ENCODE data around the gene DEFB124. TPM values are rescaled to one million over a fixed set of nuclear protein-coding genes. Genes with fewer than 3 reads are reported as not detected.
"Not testable (repeated sequence)": the region's sequence is repeated elsewhere in the genome, so short reads cannot be mapped to it uniquely, and the experiment has no call there.

Gene DEFB124, protein sequence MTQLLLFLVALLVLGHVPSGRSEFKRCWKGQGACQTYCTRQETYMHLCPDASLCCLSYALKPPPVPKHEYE
- total RNA-seq, result not detected

GRCh38 chr20:31474758-31475427, at the start of gene DEFB124, which contains the start of gene REM1:
DEFB124 (minus strand) TSS chr20:31475127; CDS start chr20:31473013, 2,114 bp downstream.
REM1 (plus strand) TSS chr20:31475288; CDS start chr20:31476446, 1,158 bp downstream.
- TF ChIP-seq CTCF (IDR thresholded peaks at IDR 0.05) (no peak), POLR2A (IDR thresholded peaks at IDR 0.05) (no peak)
- intact Hi-C loops (cut with DNase I; ENCODE audit: low total_unique reads), result no loop called here
- peak in 1 of 2 donors; percentile 88 for DNase-seq (ENCODE audit: low spot score in 2 of 2)
- WGBS, 2 donors, result 7 to 13% methylated on average over 20 to 24 of the region's 33 CpGs
- peak within 1 kb of the TSS; percentile 4 for H3K4me3 ChIP-seq (ENCODE audit: low read depth, poor library complexity, severe bottlenecking)

DNA sequence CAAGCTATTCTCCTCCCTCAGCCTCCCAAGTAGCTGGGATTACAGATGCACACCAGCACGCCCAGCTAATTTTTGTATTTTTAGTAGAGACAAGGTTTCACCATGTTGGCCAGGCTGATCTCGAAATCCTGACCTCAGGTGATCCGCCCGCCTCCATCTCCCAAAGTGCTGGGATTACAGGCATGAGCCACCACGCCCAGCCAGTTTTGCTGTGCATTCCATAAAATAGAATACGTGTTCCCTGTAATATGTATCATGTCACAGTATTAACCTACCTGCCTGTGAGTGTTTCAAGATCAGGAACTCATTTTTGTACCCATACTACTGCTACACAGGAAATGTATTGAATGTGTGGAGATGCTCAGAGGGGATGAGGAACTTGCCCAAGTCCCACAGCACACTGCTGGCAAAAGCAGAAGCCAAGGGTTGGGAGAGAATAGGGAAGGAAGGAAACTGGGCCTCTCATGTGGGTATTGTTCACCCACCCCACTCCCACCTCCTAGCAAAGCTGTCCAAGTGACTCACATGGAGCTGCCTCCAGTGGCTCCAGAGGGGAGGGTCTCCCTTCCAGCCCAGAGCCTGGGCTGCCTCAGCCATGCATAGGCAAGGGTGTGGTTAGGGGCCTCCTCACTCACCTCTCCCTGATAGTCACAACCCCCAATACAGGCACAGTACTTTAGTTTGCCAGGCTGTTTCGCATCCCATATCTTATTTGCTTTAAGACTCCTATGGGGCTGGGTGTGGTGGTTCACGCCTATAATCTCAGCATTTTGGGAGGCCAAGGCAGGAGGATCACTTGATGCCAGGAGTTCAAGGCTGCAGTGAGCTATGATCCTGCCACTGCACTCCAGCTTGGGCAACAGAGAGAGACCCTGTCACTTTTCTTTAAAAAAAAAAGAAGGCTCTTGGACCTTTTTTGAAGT, 48.7 kb upstream of the DEFB124 start:
- peak in 1 of 2 donors; percentile 54 for DNase-seq (ENCODE audit: low spot score in 2 of 2)
- TF ChIP-seq CTCF (IDR thresholded peaks at IDR 0.05), result no peak
- TF ChIP-seq POLR2A (IDR thresholded peaks at IDR 0.05), result no peak
- 85 to 93% methylated on average over 8 of the region's 8 CpGs for WGBS, 2 donors
- no peak overlapping the region for H3K4me3 ChIP-seq (ENCODE audit: low read depth, poor library complexity, severe bottlenecking)
- intact Hi-C loops (cut with DNase I; ENCODE audit: low total_unique reads), result no loop called here

- no peak overlapping the region for H3K4me3 ChIP-seq (ENCODE audit: low read depth, poor library complexity, severe bottlenecking)
- WGBS, 2 donors, result 76 to 78% methylated on average over 6 of the region's 6 CpGs
- TF ChIP-seq POLR2A (IDR thresholded peaks at IDR 0.05) (no peak), CTCF (IDR thresholded peaks at IDR 0.05) (no peak)
Measured at GRCh38 chr20:31522731-31523130, 47.8 kb upstream of the DEFB124 start.

DNA sequence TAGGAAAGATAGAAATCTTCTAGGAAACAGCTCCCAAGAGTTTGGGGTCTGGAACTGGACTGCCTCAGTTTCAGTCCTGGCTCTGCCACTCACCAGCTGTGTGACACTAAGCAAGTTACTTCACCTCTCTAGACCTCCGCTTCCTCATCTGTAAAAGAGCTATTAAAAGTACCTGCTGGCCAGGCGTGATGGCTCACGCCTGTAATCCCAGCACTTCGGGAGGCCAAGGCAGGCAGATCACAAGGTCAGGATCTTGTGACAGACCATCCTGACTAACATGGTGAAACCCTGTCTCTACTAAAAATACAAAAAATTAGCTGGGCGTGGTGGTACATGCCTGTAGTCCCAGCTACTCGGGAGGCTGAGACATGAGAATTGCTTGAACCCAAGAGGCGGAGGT, 46.3 kb upstream of the DEFB124 start:
- 73 to 81% methylated on average over 7 of the region's 7 CpGs for WGBS, 2 donors
- DNase-seq (ENCODE audit: low spot score in 2 of 2); intact Hi-C loops (cut with DNase I; ENCODE audit: low total_unique reads); H3K4me3 ChIP-seq (ENCODE audit: low read depth, poor library complexity, severe bottlenecking): not testable (repeated sequence)

More at GRCh38 chr20:31522731-31523130, 47.8 kb upstream of the DEFB124 start:
- intact Hi-C loops (cut with DNase I; ENCODE audit: low total_unique reads), result no loop called here
- DNase-seq (ENCODE audit: low spot score in 2 of 2), result no peak

GRCh38 chr20:31517373-31517772, 42.4 kb upstream of the DEFB124 start:
- intact Hi-C loops (cut with DNase I; ENCODE audit: low total_unique reads), result no loop called here
- no peak for TF ChIP-seq CTCF (IDR thresholded peaks at IDR 0.05)
- TF ChIP-seq POLR2A (IDR thresholded peaks at IDR 0.05), result no peak
- peak; percentile 67 to 89 for DNase-seq (ENCODE audit: low spot score in 2 of 2)
- H3K4me3 ChIP-seq (ENCODE audit: low read depth, poor library complexity, severe bottlenecking), result no peak overlapping the region
- WGBS, 2 donors, result 39 to 60% methylated on average over 4 of the region's 4 CpGs

DNA sequence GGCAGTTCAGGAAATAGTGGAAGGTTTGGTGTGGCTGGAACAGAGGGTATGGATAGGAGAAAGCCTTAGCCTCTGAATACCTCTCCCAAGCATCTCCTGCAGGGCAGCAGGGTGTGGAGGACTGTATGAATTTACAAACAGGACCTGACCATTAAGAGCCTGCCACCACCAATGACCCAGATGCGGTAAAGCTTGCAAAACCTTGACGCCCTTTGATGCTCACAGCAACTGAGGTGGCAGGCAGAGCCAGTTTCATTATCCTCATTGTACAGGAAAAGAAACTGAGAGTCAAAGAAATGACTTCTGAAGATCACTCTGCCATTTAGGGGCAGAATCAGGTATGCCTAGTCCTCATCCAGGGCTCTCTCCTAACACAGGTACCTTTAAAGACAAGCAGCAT, 41.7 kb upstream of the DEFB124 start:
- no peak for TF ChIP-seq CTCF (IDR thresholded peaks at IDR 0.05)
- TF ChIP-seq POLR2A (IDR thresholded peaks at IDR 0.05), result no peak
- intact Hi-C loops (cut with DNase I; ENCODE audit: low total_unique reads), result no loop called here
- WGBS, 2 donors, result 56 to 80% methylated on average over 2 of the region's 2 CpGs
- no peak overlapping the region for H3K4me3 ChIP-seq (ENCODE audit: low read depth, poor library complexity, severe bottlenecking)
- DNase-seq (ENCODE audit: low spot score in 2 of 2), result no peak

Measured in lower leg skin (tissue), 4 donors.